ENCODE data around the gene FAM107B.

- TF ChIP-seq CTCF (conservative IDR thresholded peaks at IDR 0.05) (no peak), EZH2 (IDR thresholded peaks at IDR 0.05; ENCODE audit: low read depth) (no peak)
Measured at GRCh38 chr10:14601872-14602725, 172.6 kb downstream of the FAM107B start.

Measured in PC-9 (cell line).